ENCODE measurements around the gene ALDH1L1.
"Not testable (repeated sequence)": the region's sequence is repeated elsewhere in the genome, so short reads cannot be mapped to it uniquely, and the experiment has no call there.

The ALDH1L1 gene

GRCh38 chr3:126081618-126082361 is 98.6 kb downstream of the ALDH1L1 start:
- DNase-seq = no peak

GRCh38 chr3:126080970-126081369 is 99.4 kb downstream of the ALDH1L1 start:
- no peak for DNase-seq

GRCh38 chr3:126078866-126079265 is 101.5 kb downstream of the ALDH1L1 start:
- no peak for DNase-seq

GRCh38 chr3:126077754-126078153 is 102.6 kb downstream of the ALDH1L1 start:
- no peak for DNase-seq

GRCh38 chr3:126076140-126076539 is 104.2 kb downstream of the ALDH1L1 start:
- no peak for DNase-seq

GRCh38 chr3:126070146-126070545 is 110.2 kb downstream of the ALDH1L1 start:
- DNase-seq = no peak

- no peak for DNase-seq
These were observed 112.4 kb downstream of the ALDH1L1 start for GRCh38 chr3:126067959-126068358.

- not testable (repeated sequence) for DNase-seq
These were observed 113.7 kb downstream of the ALDH1L1 start for GRCh38 chr3:126066676-126067075.

- no peak for DNase-seq
These were observed 114.5 kb downstream of the ALDH1L1 start for GRCh38 chr3:126065876-126066275.

- no peak for DNase-seq
These were observed 115.6 kb downstream of the ALDH1L1 start for GRCh38 chr3:126064627-126065258.

GRCh38 chr3:126063358-126063965 is 116.9 kb downstream of the ALDH1L1 start:
- DNase-seq = no peak

GRCh38 chr3:126061301-126062032 is 118.9 kb downstream of the ALDH1L1 start:
- DNase-seq = no peak

GRCh38 chr3:126060613-126061145 is 119.7 kb downstream of the ALDH1L1 start:
- no peak for DNase-seq

GRCh38 chr3:126058666-126059065 is 121.7 kb downstream of the ALDH1L1 start:
- no peak for DNase-seq

- no peak for DNase-seq
These were observed 122.5 kb downstream of the ALDH1L1 start for GRCh38 chr3:126057936-126058335.

GRCh38 chr3:126057501-126057819 is 122.9 kb downstream of the ALDH1L1 start:
- DNase-seq = no peak

- no peak for DNase-seq
These were observed 123.5 kb downstream of the ALDH1L1 start for GRCh38 chr3:126056681-126057500.

GRCh38 chr3:126056088-126056487 is 124.3 kb downstream of the ALDH1L1 start:
- no peak for DNase-seq

GRCh38 chr3:126054870-126055269 is 125.5 kb downstream of the ALDH1L1 start:
- no peak for DNase-seq

GRCh38 chr3:126053949-126054569 is 126.3 kb downstream of the ALDH1L1 start:
- no peak for DNase-seq
